ENCODE results near the gene HDAC9.

GRCh38 chr7:18753972-18754610 is 258.5 kb downstream of the HDAC9 start:
- TF ChIP-seq STAT5B (CRISPR knock-in tag; IDR thresholded peaks at IDR 0.05) (no peak), MIXL1 (CRISPR knock-in tag; IDR thresholded peaks at IDR 0.05) (no peak), TFAP4 (IDR thresholded peaks at IDR 0.05; ENCODE audit: borderline replicate concordance, low read depth) (no peak), CTCF (CRISPR knock-in tag; IDR thresholded peaks at IDR 0.05) (no peak), POLR2AphosphoS5 (IDR thresholded peaks at IDR 0.05; ENCODE audit: low read depth, low read length) (no peak)
- TF ChIP-seq, protein P1, sequence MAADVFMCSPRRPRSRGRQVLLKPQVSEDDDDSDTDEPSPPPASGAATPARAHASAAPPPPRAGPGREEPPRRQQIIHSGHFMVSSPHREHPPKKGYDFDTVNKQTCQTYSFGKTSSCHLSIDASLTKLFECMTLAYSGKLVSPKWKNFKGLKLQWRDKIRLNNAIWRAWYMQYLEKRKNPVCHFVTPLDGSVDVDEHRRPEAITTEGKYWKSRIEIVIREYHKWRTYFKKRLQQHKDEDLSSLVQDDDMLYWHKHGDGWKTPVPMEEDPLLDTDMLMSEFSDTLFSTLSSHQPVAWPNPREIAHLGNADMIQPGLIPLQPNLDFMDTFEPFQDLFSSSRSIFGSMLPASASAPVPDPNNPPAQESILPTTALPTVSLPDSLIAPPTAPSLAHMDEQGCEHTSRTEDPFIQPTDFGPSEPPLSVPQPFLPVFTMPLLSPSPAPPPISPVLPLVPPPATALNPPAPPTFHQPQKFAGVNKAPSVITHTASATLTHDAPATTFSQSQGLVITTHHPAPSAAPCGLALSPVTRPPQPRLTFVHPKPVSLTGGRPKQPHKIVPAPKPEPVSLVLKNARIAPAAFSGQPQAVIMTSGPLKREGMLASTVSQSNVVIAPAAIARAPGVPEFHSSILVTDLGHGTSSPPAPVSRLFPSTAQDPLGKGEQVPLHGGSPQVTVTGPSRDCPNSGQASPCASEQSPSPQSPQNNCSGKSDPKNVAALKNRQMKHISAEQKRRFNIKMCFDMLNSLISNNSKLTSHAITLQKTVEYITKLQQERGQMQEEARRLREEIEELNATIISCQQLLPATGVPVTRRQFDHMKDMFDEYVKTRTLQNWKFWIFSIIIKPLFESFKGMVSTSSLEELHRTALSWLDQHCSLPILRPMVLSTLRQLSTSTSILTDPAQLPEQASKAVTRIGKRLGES (CRISPR knock-in tag; IDR thresholded peaks at IDR 0.05; ENCODE audit: borderline replicate concordance), result no peak
